ENCODE data around the gene ITGB5.
"Not testable (repeated sequence)": the region's sequence is repeated elsewhere in the genome, so short reads cannot be mapped to it uniquely, and the experiment has no call there.

Gene ITGB5

DNA sequence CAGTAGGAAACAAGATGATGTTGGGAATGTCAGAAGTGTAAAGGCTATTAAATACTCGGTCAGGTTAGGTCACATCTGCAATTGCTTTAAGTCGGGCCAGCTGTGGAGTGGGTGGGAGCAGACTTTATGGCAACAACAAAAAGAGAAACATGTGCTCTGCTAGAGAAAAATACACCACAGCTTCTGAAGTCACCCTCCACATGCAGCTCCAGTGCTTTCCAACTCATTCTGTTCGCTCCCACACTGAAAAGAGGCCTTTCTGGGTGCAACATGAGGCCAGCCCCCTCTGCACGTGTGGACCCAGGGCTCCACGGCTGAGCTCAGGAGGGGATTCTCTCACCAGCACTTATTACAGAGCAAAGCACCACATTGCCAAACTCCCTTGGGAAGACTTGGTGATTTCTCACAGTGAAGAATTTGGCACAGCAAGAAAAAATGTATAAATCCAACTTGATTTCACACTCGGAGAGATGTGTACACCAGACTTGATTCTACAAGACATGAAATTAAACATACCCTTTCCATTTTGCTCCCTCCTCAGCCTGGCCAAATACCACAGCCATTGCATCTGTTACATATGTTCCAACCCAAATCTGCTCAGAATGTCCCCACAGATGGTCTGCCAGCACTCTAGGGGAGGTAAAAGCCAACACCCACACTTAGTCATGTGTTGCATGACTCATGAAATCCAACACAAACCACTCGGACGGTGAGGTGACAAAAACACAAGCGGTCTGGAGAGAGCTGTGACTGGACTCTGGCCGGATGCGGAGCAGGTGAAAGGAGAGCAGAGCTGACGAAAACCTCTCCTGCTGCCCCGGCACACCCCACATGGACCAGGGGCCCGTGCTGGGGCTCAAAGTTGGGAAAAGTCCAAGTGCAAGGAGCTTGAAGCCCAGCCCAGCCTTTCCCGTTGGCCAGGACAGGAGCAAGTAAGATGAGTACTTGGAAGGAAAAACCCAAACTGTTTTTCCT, 74.6 kb downstream of the ITGB5 start:
- DNase-seq = no peak

DNA sequence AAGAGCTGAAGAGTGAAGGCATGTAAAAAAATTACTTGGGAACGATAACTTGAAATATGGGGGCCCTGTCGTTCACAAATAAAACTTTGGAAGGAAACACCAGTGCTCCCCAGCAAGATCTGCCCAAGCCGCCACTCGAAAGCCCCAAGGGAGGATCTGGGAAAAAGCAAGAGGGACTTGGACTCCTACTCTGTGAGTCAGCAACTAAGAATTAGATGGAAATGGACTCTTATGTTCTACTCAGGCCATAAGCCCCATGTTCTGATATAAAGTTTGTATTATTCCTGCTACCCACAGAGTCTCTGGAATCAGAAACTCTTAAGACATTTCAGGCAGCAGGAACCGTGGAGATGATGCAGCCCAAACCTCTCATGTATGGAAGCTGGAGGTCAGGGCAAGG, 75.7 kb downstream of the ITGB5 start:
- no peak for DNase-seq

DNA sequence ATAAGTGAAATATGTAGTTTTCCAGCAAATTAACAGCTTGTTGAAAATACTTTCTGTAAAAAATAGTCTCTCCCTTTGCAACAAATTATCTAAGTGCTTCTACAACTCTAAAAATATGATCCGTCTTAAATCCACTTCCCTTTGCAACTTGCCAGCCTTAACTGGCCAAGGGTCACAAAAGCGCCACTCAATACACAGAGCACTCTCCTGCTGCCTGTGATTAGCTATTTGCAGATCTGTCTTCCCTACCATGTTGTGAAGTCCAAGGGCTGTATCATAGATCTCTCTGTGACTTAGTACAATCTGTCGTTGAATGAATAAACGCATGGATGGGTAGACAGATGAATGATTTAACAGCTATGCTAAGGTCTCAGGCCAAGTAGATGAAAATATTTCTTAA, 76.2 kb downstream of the ITGB5 start:
- DNase-seq = no peak

DNA sequence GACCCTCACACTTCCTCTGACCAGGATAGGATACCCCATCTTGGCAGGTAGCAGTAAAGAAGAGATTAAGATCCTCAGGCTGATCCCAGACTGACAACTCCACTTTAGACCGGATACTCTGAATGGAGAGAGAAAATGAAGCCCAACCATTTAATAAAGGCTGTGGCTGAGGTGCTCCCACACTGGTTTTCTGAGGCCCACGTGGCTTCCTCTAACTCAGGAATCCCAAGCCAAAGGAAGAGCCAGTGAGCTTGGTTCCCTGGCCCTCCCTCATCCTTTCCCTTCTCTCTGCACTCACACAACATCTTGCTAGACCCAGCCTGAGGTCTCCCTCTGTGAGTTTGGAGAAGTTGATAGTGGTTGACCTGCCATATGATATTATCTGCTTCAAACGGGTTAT, 78.1 kb downstream of the ITGB5 start:
- no peak for DNase-seq

DNA sequence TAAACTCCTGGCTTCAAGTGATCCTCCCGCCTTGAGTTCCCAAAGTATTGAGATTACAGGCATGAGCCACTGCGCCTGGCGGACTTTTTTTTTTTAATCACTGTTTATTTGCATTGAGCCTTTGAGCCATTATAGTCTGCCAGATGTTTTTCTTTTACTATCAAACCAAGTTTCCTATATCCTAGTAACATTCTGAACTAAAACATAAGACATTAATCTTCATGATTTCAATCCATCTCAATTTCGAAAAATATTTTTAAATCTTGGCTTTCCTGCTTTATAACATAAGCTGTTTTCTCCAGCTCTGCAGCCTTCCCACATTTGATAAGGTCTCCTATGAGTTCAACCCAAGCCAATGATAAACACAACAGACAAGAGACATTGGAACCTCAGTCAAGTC, 81.5 kb downstream of the ITGB5 start:
- no peak for DNase-seq

DNA sequence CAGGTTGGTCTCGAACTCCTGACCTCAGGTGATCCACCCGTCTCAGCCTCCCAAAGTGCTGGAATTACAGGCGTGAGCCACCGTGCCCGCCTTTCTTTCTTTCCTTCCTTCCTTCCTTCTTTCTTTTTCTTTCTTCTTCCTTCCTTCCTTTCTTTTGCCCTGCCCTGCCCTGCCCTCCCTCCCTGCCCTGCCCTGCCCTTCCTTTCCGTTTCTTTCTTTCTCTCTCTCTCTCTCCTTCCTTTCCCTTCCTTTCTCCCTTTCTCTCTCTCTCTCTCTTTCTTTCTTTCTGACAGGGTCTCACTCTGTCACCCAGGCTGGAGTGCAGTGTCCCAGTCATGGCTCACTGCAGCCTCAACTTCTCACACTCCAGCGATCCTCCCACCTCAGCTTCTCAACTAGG, 82.3 kb downstream of the ITGB5 start:
- no peak for DNase-seq

DNA sequence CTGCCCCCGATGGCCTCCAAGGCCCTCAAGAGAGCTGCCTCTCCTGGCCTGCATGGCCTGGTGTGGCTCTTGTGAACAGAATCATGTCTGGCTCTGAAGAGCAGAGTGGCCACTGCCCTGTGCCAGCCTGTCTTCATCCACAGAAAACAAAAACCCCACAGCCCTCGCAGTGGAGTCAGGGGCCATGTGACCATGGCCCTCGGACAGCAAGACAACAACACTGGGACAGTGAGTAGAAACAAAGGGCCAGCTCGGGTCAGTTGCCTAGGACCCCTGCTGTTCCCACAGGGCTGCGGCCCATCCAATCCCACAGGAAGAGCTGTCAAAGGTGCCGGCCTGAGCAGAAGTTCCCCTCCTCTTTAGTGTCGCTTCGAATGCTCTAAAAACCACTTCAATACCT, 84.5 kb downstream of the ITGB5 start:
- DNase-seq = no peak

DNA sequence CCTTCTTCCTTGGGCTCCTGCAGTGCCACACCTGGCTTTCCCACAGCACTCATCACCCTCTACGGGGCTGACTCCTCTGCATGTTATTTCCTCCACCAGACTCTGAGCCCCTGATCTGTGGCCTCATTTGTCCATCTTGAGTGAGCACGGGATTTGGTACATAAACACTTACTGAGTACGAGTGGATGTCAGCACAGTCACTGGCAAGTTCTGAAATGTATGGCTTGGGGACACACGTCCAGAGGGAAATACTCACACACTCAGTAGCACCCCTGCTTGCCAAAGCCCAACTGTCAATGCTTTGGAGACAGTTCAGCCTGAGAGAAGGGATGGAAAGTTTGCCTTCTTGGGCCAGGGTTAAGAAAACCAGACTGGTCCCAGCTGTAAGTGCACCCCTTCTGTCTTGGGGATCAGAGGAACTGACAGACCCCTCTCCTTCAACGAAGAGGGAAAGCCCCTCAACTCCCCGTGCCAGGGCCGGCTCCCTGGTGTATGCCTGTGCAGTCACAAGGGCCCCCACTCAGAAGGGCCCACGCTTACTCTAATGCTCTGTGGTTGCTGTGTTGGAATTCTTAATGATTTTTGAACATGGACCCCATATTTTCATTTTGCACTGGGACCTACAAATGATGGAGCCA, 85.0 kb downstream of the ITGB5 start:
- no peak for DNase-seq

DNA sequence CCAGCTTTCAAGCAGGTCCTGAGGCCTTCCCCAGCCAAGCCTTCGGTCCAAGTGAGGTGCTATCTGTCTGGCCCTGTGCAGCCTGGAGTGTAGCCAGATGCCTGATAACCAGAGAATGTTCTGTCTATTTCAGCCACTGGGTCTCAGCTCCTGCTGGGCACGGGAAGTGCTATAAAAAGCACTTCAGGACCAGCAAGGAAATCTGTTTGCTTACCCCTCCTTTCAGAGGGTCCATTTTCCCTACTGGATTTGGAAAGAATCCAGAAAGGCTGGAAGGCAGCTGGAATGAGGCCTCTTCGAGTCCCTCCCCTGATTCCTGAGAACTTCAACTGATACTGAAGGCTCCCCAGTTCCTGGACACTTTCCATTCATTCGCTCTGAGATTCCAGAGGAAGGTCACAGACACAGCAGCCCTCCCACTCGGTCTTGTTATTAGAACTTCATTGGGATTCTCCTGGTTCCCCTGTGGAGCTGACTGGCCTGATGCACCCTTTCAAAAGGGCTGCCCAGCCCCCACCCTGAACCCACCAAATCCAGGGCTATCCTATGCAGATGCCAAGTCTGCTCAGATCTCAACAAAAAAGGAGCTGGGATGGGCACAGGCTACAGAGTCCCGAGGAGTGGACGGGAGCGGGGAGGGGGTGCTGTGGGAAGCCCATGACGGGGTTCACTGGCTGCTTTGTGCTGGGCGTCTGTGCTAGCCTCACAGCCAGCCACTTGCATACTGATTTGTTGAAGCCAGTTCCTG, 86.5 kb downstream of the ITGB5 start:
- DNase-seq = no peak

DNA sequence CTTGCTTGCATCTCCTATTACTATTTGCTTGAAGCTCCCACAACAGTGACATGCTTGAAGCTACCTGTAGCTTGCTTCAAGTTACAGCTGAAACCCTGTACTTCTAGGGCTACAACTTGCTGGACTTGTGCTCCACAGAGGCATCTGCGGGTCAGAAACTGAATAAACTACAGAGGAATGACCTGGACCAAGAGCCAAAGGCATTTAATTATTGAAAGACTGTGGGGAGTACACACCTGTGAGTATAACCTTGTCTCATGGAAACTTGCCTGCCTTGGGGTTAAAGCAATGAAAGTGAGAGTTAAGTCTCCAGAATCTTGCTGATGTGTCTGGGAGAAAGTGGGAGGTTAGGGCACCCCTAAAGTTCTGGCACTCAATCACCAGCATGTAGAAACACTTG, 87.1 kb downstream of the ITGB5 start:
- DNase-seq = no peak

DNA sequence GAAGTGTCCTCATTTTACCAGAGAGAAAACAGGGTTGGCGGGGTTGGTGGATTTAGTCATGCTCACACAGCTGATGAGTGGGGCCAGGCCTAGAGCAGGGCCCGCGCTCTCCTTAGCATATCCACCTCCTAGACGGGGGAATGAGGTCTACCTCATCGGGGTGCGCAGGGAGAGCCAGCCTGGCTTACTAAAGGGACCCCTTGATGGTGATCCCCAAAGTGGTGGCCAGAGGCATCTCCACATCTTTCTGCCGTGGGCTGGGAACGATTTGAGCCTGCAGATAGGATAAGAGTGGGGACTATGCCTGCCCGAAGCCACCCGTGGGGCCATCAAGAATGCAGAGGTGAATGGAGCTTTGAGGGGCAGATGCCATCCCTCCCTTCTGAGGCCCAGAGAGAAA, 87.5 kb downstream of the ITGB5 start:
- DNase-seq = no peak

DNA sequence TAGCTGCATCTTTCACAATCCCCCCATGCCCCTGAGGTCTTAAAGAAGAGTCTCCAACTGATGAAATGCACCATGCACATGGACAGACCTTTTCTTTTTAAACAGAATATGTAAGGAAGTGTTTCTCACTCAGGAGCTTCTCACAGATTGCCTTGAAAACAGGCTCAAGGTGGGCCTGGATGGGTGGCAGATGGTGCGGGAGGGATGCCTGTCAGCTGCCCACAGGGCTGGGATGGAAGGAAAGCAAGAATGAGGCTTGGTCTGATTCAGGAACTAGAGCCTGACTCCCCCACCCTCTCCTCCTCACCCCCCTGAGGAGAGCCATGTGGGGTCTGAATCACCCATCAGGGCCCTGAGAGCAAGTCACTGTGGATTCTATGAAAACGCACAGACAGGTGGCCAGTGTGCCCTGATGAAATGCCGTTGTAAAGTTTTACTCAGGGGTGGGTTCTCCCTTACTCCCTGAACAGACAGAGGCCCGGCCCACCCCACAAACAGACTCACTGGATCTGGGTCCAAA, 89.7 kb downstream of the ITGB5 start:
- DNase-seq = no peak

DNA sequence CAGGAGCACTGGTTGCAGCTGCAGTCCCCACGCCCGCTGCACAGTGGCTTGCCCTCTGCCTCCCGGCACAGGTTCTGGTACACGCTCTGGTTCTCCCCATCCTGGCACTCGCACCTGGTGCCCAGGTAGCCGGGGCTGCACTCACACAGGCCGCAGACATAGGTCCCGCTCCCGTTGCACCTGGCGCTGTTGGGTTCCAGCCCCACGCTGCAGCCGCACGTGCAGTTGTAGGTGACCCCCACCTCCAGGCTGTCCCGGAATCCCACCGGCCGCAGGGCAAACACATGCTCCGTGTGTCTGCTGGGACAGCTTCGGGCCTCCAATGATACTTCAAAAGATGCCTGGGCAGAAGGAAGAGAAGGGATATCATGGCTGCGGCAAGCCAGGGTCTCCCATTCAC, 90.7 kb downstream of the ITGB5 start:
- DNase-seq = no peak

DNA sequence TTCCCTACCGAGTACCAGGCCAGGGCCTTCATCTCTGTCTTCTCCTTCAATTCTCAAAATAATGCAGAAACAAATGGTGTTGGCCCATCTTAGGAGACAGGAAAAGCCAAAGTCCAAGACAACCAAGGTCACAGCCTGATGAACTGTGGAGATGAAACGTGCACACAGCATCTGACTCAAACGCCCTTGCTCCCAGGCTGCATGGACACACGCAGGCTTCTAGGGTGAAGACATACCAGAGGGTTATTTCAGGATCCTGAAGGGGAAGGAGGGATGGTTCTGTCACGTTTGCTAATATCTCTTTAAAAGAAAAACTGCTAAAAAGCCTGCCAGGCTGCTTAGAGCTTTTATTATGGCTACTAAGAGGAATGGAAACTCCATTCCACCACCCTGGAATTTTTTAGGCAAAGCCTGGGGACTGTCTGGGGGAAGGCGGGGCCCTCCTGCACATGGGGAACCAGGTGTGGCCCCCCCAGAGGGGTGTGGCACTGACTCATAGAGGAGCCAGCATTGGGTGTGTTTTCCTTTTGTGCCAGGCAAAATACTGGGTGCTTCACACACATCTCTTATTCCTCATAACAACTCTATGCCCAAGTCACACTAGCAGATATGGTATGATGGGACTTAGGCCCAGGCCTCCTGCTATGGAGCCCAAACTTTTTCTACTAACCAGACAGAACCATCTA, 94.0 kb downstream of the ITGB5 start:
- DNase-seq = no peak

DNA sequence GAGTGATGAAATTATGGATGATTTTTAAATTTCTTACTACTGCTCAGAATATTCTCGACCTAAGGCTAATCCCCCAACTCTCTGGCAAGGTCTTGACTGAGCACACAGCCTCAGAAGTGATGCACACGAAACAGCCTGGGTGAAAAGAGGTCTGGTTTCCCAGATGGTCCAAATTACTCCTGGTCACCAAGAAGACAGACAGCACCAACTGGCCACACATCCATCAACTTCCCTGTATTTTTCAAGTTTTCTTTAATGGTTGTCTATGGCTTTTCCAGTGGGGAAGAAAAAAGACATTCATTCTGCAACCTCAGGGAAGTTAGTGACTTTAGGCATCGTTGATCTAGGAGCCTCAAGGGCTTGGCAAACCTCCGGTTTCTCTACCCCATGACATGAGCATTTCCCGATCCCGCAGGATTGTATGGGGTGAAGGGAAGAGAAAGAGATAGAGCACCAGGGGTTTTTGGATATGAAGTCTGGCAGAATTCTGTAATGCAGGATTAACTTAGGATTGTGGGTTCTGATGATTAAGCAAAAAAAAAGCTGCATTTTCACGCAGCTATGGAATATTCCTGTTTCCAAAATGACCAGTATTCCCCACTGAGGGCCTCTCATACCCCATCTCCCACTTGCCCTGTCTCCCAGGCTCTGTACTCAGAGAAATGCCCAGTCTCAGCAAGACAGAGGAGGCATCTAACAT, 94.7 kb downstream of the ITGB5 start:
- no peak for DNase-seq

DNA sequence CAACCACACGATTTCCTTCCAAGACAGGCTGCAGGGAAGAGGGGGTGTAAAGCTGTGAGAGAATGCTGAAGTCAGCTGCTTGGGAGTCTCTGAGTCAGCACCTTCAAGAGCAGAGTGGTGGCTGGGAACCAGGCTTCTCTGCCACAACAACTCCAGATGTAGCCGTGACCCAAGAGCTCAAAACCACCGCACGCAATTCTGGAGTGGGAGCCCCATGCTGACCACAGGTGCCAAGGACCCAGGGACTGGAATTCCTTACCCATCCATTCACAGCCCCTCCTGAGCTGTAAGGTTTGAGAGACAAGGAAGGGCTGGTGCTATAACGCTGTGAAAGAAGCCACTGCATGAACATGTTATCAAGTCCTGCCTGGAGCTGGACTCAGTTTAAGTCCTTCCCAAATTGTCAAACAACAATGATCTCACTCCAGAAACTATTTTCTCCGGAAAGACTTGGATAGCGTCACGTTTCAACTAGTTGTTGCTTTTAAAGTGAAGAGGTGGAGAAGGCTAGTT, 95.5 kb downstream of the ITGB5 start:
- DNase-seq = no peak

DNA sequence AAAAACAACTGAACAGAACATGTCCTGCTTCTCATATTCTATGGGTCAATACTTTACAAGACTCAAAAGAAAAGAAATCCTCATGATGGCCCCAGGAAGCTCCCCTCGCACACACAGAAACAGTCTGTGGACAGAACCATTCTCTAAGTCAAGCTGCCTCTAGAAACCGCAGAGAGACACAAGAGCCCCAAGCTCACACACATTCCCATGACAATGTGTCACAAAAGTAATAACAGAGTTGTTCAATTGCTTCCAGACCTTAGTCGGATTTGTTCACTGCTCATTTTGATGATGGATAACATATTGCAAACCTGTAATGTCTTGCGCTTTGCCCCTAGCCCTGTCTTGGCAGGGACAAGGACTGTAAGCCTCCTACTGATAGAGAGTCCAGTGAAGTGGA, 96.0 kb downstream of the ITGB5 start:
- no peak for DNase-seq

DNA sequence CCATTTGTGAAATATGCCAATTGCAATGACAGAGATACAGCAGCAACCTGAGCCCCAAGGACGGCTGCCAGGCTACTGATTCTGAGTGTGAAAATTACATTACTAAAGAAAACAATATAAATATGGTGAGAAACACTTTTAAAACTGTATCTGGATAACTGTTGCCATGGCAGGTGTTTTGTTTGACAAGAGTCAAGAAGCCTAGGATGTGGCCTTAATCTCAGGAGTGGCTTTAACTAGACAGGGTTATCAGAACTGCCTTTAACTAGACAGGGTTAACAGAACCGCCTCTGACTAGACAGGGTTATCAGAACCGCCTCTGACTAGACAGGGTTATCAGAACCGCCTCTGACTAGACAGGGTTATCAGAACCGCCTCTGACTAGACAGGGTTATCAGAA, 98.1 kb downstream of the ITGB5 start:
- DNase-seq = not testable (repeated sequence)

DNA sequence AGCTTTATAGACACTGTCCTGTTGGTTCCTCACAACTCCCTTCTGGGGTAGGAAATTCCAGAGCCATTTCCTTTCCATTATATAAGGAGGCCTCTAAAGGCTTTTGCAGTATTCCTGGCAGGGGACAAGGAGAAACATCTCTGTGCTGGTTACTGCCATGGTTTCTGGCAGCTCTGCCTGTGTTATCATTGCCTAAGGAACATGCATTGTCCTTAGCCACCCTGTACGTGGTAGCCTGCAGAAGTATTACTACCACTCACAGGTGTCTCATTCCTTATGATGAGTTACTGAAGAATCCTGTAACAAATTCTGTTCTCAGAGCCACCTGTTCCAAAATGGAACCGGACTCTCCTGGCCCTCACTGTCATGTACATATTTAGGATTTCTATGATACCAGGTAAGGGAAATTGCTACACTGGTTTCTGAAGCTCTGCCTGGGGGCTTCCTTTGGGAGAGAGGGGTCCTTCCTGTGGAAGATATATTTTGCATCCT, 98.9 kb downstream of the ITGB5 start:
- no peak for DNase-seq

DNA sequence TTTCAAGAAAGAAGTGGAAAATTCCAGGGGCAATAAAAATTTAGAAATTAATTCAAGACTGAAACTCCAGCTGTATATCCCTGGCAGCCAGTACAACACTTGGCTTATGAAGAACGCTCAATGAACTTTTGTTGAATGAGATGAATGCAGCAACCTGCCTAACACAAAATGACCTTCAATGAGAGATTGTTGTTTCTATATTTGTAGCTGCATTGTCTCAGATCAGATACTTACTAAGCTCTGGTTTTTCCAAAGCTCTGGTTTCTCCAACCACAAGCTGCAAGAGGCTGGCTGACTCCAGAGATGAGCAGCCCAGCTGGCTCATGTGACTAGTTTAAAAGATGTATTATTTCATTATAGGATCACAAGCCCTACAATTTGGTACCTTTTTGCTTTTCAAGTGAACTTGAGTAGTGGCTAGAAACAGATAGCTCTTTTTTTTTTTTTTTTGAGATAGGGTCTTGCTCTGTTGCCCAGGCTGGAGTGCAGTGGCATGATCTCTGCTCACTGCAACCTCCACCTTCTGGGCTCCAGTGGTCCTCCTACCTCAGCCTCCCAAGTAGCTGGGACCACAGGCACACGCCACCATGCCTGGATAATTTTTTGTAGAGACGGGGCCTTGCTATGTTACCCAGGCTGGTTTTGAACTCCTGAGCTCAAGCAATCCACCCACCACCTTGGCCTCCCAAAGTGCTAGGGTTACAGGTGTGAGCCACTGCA, 99.5 kb downstream of the ITGB5 start:
- DNase-seq = no peak

Measured in KG1 (cell line).